Neuronal stem cell (in vitro differentiated cells): ENCODE measurements around the gene GRIP1.

Experiments used
- DNase-seq: peaks from one replicate; pipeline ENCODE4 v3.0.0-alpha.2; 2013; ENCODE audit warnings: low spot score
- H2AFZ ChIP-seq: one replicate; pipeline ENCODE4 v1.6.1; 2013; ENCODE audit warnings: mild to moderate bottlenecking, low read length, inconsistent platforms
- H2AK5ac ChIP-seq: 2 replicates; pipeline ENCODE4 v1.6.1; 2013; ENCODE audit warnings: low read depth, mild to moderate bottlenecking, inconsistent platforms, low read length, moderate library complexity, mixed read lengths
- H2BK120ac ChIP-seq: 2 replicates; pipeline ENCODE4 v1.6.1; 2013; ENCODE audit warnings: low read depth, mild to moderate bottlenecking, inconsistent platforms, low read length, moderate library complexity, mixed read lengths
- H2BK12ac ChIP-seq: one replicate; pipeline ENCODE4 v1.6.1; 2013; ENCODE audit warnings: low read length, inconsistent platforms
- H2BK15ac ChIP-seq: 2 replicates; pipeline ENCODE4 v1.6.1; 2013; ENCODE audit warnings: mild to moderate bottlenecking, low read length, inconsistent platforms, mixed read lengths
- H2BK5ac ChIP-seq: one replicate; pipeline ENCODE4 v1.6.1; 2013; ENCODE audit warnings: inconsistent platforms, mild to moderate bottlenecking, low read length, moderate library complexity
- H3K14ac ChIP-seq: one replicate; pipeline ENCODE4 v1.6.1; 2013; ENCODE audit warnings: low read length, inconsistent platforms
- H3K18ac ChIP-seq: 2 replicates; pipeline ENCODE4 v1.6.1; 2013; ENCODE audit warnings: low read length, inconsistent platforms
- H3K23ac ChIP-seq: 2 replicates; pipeline ENCODE4 v1.6.1; 2013; ENCODE audit warnings: low read depth, mild to moderate bottlenecking, mixed read lengths, low read length, inconsistent platforms; ENCODE audit not compliant: poor library complexity
- H3K27ac ChIP-seq: replicated peaks from 3 replicates; pipeline ENCODE4 v1.5.1; 2013; ENCODE audit warnings: low read length, inconsistent platforms
- H3K27me3 ChIP-seq, 3 experiments: 2 replicates each; pipeline ENCODE4 v1.6.1; 2013; ENCODE audit warnings: low read length in 3 of 3, mild to moderate bottlenecking in 2 of 3, inconsistent platforms in 1 of 3, low read depth in 1 of 3, mixed read lengths in 1 of 3, moderate library complexity in 1 of 3; ENCODE audit not compliant: control insufficient read depth in 3 of 3, insufficient read depth in 3 of 3
- H3K36me3 ChIP-seq, 2 donors: replicated peaks in 1 of 2; 2 replicates each; pipeline ENCODE4 v1.6.1; 2013; ENCODE audit warnings: low read length in 2 of 2; ENCODE audit not compliant: control insufficient read depth in 2 of 2, insufficient read depth in 2 of 2
- H3K4ac ChIP-seq: 2 replicates; pipeline ENCODE4 v1.6.1; 2013; ENCODE audit warnings: inconsistent platforms, mild to moderate bottlenecking, low read length, moderate library complexity
- H3K4me1 ChIP-seq, 2 donors: 1 replicate in 1 of 2; 2 replicates in 1 of 2; pipeline ENCODE4 v1.6.1; 2013; ENCODE audit warnings: low read length in 2 of 2, low read depth in 1 of 2; ENCODE audit not compliant: control insufficient read depth in 2 of 2, insufficient read depth in 1 of 2
- H3K4me2 ChIP-seq: one replicate; pipeline ENCODE4 v1.6.1; 2013; ENCODE audit warnings: mild to moderate bottlenecking, low read length, inconsistent platforms; ENCODE audit not compliant: insufficient read depth, poor library complexity, severe bottlenecking
- H3K4me3 ChIP-seq, 2 donors: 2 replicates each; pipeline ENCODE4 v1.5.1; 2013; ENCODE audit warnings: low read length in 2 of 2, mild to moderate bottlenecking in 2 of 2, inconsistent platforms in 1 of 2, moderate library complexity in 1 of 2
- H3K79me1 ChIP-seq: one replicate; pipeline ENCODE4 v1.6.1; 2013; ENCODE audit warnings: low read depth, mild to moderate bottlenecking, inconsistent platforms, low read length, moderate library complexity
- H3K9ac ChIP-seq: one replicate; pipeline ENCODE4 v1.6.1; 2013; ENCODE audit warnings: mild to moderate bottlenecking, low read depth, low read length, inconsistent platforms; ENCODE audit not compliant: poor library complexity
- H3K9me3 ChIP-seq, 2 donors: replicated peaks in 1 of 2; 2 replicates each; pipeline versions ENCODE3 to v1.6.1; 2013; ENCODE audit warnings: low read length in 2 of 2, mild to moderate bottlenecking in 2 of 2, inconsistent platforms in 1 of 2, low read depth in 1 of 2, mixed read lengths in 1 of 2, moderate library complexity in 1 of 2; ENCODE audit not compliant: control insufficient read depth in 2 of 2, insufficient read depth in 1 of 2
- H4K8ac ChIP-seq: one replicate; pipeline ENCODE4 v1.6.1; 2013; ENCODE audit warnings: low read depth, mild to moderate bottlenecking, inconsistent platforms, low read length, moderate library complexity
- H4K91ac ChIP-seq: one replicate; pipeline ENCODE4 v1.6.1; 2013; ENCODE audit warnings: low read length, low read depth, mild to moderate bottlenecking, inconsistent platforms; ENCODE audit not compliant: poor library complexity
- WGBS, 2 donors: extraction: QIAGEN DNeasy Blood & Tissue Kit; methylation state at CpG; one replicate each; pipeline ENCODE4 v1.1.7; 2013; ENCODE audit warnings: missing lambda C conversion rate in 2 of 2, mixed read lengths in 1 of 2; ENCODE audit not compliant: insufficient read length in 2 of 2, insufficient replicate concordance in 1 of 2; ENCODE audit errors: extremely low coverage in 2 of 2; 5-methylcytosine and 5-hydroxymethylcytosine counted together

The GRIP1 gene

GRCh38 chr12:66620688-66621087 lies 58.2 kb downstream of the GRIP1 start:
- H3K27me3 ChIP-seq: no peaks in the 10 kb centered on the region

GRCh38 chr12:66620026-66620425 lies 58.9 kb downstream of the GRIP1 start:
- H2BK12ac ChIP-seq: no peak overlapping the region
- no peak overlapping the region for H3K4ac ChIP-seq
- H3K4me3 ChIP-seq: no peak overlapping the region
- H2BK5ac ChIP-seq: no peak overlapping the region
- no peak overlapping the region for H4K8ac ChIP-seq
- no peak overlapping the region for H3K23ac ChIP-seq
- H2BK120ac ChIP-seq: no peak overlapping the region
- H3K27me3 ChIP-seq: no peaks in the 10 kb centered on the region
- H3K79me1 ChIP-seq: no peaks in the 10 kb centered on the region
- no peak overlapping the region for H4K91ac ChIP-seq
- H3K9me3 ChIP-seq: no peaks in the 10 kb centered on the region
- no peak overlapping the region for H3K14ac ChIP-seq
- no peak overlapping the region for H3K18ac ChIP-seq
- no peak overlapping the region for H3K4me2 ChIP-seq
- H3K9ac ChIP-seq: no peak overlapping the region
- H2AFZ ChIP-seq: no peak overlapping the region
- H3K4me1 ChIP-seq: peaks cover 5 to 6% of the 10 kb centered on the region in 2 donors
- no peaks in the 10 kb centered on the region for H3K36me3 ChIP-seq
- WGBS, 2 donors: no CpG with 5 or more reads among the region's 1 CpG
- H2AK5ac ChIP-seq: no peak overlapping the region
- no peak for DNase-seq
- no peak overlapping the region for H3K27ac ChIP-seq
- H2BK15ac ChIP-seq: no peak overlapping the region

More at GRCh38 chr12:66620688-66621087, 58.2 kb downstream of the GRIP1 start:
- H3K4me1 ChIP-seq: peaks cover 5 to 6% of the 10 kb centered on the region in 2 donors
- H3K14ac ChIP-seq: no peak overlapping the region
- no peak overlapping the region for H3K4me3 ChIP-seq
- H2BK15ac ChIP-seq: no peak overlapping the region
- H2AFZ ChIP-seq: no peak overlapping the region
- no peaks in the 10 kb centered on the region for H3K79me1 ChIP-seq
- H3K4ac ChIP-seq: no peak overlapping the region
- H4K91ac ChIP-seq: no peak overlapping the region
- no peak overlapping the region for H3K4me2 ChIP-seq
- H3K9ac ChIP-seq: no peak overlapping the region
- no peak overlapping the region for H3K18ac ChIP-seq
- no peak overlapping the region for H2BK12ac ChIP-seq
- no peak overlapping the region for H4K8ac ChIP-seq
- H2BK120ac ChIP-seq: no peak overlapping the region
- DNase-seq: no peak
- WGBS, 2 donors: 100% methylated on average over 1 of the region's 2 CpGs; no CpG with 5 or more reads in 1 of the 2 donors
- H2BK5ac ChIP-seq: no peak overlapping the region
- no peaks in the 10 kb centered on the region for H3K9me3 ChIP-seq
- no peak overlapping the region for H2AK5ac ChIP-seq
- no peaks in the 10 kb centered on the region for H3K36me3 ChIP-seq
- no peak overlapping the region for H3K27ac ChIP-seq
- H3K23ac ChIP-seq: no peak overlapping the region

- H2BK12ac ChIP-seq: no peak overlapping the region
- H3K23ac ChIP-seq: no peak overlapping the region
- H3K27me3 ChIP-seq: no peaks in the 10 kb centered on the region
- no peak overlapping the region for H3K4me3 ChIP-seq
- DNase-seq: no peak
- H3K9ac ChIP-seq: no peak overlapping the region
- no peak overlapping the region for H2AFZ ChIP-seq
- no peak overlapping the region for H3K4me2 ChIP-seq
- no peaks in the 10 kb centered on the region for H3K9me3 ChIP-seq
- no peak overlapping the region for H3K4ac ChIP-seq
- H3K36me3 ChIP-seq: no peaks in the 10 kb centered on the region
- H2AK5ac ChIP-seq: no peak overlapping the region
- H4K8ac ChIP-seq: no peak overlapping the region
- H4K91ac ChIP-seq: no peak overlapping the region
- WGBS, 2 donors: no CpG with 5 or more reads among the region's 3 CpGs
- no peak overlapping the region for H2BK15ac ChIP-seq
- H3K18ac ChIP-seq: no peak overlapping the region
- no peak overlapping the region for H2BK5ac ChIP-seq
- no peak overlapping the region for H3K14ac ChIP-seq
- H3K79me1 ChIP-seq: no peaks in the 10 kb centered on the region
- H3K27ac ChIP-seq: no peak overlapping the region
- H3K4me1 ChIP-seq: peaks cover 5 to 6% of the 10 kb centered on the region in 2 donors
- H2BK120ac ChIP-seq: no peak overlapping the region
Observed at GRCh38 chr12:66617991-66618390, 60.9 kb downstream of the GRIP1 start.

GRCh38 chr12:66612090-66612775 lies 66.6 kb downstream of the GRIP1 start:
- Histone ChIP-seq H3K79me1 (no peaks in the 10 kb centered on the region), H2BK120ac (no peak overlapping the region), H3K9ac (no peak overlapping the region), H2BK5ac (no peak overlapping the region), H3K18ac (no peak overlapping the region), H4K8ac (no peak overlapping the region), H3K4me2 (no peak overlapping the region), H3K36me3 (no peaks in the 10 kb centered on the region), H3K23ac (no peak overlapping the region), H2AFZ (no peak overlapping the region), H3K4me1 (peaks cover 5 to 6% of the 10 kb centered on the region in 2 donors), H3K27ac (no peak overlapping the region), H3K4ac (no peak overlapping the region), H3K27me3 (no peaks in the 10 kb centered on the region), H2AK5ac (no peak overlapping the region), H2BK15ac (no peak overlapping the region), H2BK12ac (no peak overlapping the region), H4K91ac (no peak overlapping the region), H3K14ac (no peak overlapping the region), H3K9me3 (no peaks in the 10 kb centered on the region), H3K4me3 (no peak overlapping the region)
- no peak for DNase-seq
